HG02623 (cell line): ENCODE results near the gene DIAPH2.

Experiments
- ATAC-seq: cut with Tn5 transposase; IDR thresholded peaks from one replicate; pipeline ENCODE4 v1.9.1; 2021; ENCODE audit warnings: moderate library complexity; ENCODE audit not compliant: unreplicated experiment

The DIAPH2 gene

GRCh38 chrX:97030947-97031346, 346.3 kb downstream of the DIAPH2 start:
- no peak for ATAC-seq

GRCh38 chrX:97039363-97040029, 354.9 kb downstream of the DIAPH2 start:
- peak; percentile 92 for ATAC-seq

DNA sequence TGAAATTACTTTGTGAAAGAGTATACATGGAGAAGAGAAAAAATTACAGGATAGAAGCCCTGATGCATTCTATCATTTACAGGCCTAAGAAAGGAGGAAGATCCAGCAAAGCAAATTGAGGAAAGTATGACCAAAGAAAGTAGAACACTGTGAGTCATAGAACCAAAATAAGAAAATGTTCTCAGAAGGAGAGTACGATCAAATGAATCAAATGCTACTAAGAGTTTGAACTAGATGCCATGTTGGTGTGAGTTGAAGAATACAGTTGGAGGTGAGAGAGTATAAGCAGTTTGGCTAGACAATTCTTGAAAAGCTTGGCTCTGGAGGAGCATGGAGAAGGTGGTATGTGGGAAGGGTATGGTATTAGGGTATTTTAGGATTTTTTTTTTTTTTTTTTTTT, 360.8 kb downstream of the DIAPH2 start:
- no peak for ATAC-seq

- ATAC-seq: no peak
Observed at GRCh38 chrX:97046867-97047266, 362.2 kb downstream of the DIAPH2 start.

GRCh38 chrX:97050392-97050791, 365.8 kb downstream of the DIAPH2 start:
- no peak for ATAC-seq

DNA sequence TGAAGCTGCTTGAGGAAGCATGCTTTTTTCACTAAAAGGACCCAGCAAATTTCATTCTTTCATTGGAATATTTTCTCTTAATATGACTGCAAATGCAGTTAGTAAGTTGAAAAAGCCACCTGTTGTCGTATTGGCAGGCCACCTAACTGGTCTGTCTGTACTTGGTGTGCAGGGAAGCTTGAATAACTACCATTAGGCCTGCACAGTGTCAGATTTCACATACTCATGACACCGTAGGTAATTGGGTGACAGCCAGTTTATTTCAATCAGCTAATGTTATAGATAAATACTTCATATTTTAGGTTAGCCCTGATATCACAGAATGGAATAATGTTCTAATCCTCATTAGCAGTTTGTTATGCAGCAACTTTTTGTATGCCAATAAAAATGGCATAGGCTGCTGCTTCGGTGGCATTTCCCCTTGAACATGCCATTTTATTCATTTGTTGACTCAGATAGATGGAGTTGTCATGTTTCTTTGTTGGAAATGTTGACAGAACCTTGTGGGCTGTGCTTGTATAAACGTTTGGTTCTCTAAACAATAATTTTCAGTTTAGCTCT, 372.8 kb downstream of the DIAPH2 start:
- ATAC-seq: no peak

- ATAC-seq: no peak
Observed at GRCh38 chrX:97060020-97060419, 375.4 kb downstream of the DIAPH2 start.

DNA sequence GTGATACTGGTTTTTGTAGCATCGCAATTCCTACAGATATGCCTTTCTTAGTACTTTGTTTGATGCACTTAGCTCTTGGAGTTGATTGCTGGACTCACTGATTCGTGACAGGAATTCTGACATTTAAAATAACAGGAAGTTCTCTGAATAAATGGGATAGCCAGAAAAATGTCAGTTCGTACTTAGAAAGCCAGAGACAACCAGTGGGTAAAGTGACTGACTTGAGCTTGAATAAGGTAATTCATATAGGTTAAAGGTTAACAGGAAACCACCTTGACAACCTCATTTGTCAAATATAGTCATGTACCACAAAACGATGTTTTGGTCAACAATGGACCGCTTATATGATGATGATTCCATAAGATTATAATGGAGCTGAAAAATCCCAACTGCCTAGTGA, 380.4 kb downstream of the DIAPH2 start:
- ATAC-seq: no peak

DNA sequence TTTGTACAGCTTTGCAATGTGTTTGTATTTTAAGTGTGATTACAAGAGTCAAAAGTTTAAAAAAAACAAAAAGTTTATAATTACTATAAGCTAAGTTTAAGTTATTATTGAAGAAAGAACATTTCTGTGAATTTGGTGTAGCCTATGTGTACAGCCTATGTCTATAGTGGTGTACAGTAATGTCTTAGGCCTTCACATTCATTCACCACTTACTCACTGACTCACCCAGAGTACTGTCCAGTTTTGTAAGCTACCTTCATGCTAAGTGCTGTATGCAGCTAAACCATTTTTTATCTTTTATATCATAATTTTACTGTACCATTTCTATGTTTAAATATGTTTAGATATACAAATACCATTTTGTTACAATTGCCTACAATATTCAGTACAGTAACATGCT, 381.3 kb downstream of the DIAPH2 start:
- no peak for ATAC-seq

- no peak for ATAC-seq
Observed at GRCh38 chrX:97066381-97066780, 381.7 kb downstream of the DIAPH2 start.

- ATAC-seq: no peak
Observed at GRCh38 chrX:97070346-97070745, 385.7 kb downstream of the DIAPH2 start.

GRCh38 chrX:97074400-97074799, 389.8 kb downstream of the DIAPH2 start:
- ATAC-seq: no peak

GRCh38 chrX:97089116-97089515, 404.5 kb downstream of the DIAPH2 start:
- ATAC-seq: no peak

DNA sequence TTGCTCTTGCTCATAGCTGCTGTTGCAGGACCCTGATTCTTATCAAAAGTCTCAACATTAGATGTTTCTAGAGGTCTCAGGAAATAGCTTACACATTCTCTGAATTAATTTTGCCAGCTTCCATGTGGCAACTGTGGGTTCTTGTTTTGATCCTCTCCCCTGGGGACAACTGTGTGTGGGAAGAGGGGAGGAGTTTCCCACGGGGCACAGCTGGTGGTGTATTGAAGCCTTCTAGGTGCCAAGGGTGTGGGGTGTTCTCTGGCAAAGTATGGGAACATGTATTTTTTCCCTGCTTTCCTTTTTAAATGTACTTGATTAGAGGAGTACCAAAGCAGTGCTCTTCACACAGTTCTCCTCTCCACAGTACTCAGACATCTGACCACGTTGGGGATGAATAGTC, 411.7 kb downstream of the DIAPH2 start:
- no peak for ATAC-seq

DNA sequence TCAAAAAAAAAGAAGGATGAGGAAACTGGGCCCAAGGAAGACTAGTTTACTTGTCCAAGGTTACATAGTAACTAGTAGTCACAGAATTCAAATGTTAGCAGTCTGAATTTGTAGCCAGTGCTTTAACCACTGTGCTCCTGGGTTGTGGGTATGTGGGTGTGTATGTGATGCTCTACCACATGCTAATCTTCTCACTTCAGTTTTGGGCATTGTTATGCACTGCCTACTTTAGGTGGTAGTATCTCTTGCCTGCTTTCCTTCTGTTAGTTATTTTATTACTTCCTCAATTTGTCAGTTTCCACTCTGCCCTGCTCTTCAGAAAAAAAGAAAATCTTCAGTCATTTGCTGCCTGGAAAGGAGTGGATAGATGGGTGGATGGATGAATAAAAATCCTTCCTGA, 418.3 kb downstream of the DIAPH2 start:
- no peak for ATAC-seq

DNA sequence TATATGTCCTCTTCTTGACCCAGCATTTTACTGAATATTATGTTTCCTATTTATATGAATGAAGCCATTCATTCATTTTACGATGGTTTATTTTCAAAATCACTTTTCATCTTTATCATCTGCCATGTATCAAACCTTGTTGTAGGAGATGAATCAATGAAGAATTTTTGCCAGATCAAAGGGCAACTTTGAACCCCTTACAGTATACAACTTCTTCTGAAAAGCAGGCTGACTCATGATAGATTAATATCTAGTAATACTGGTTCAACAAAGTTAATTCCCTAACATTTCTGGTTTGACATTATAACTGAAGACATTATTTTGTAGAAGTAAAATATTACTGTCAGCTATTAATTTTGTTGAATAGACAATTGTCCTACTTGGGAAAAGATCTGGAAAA, 425.1 kb downstream of the DIAPH2 start:
- no peak for ATAC-seq

- ATAC-seq: no peak
Observed at GRCh38 chrX:97117572-97117971, 432.9 kb downstream of the DIAPH2 start.

DNA sequence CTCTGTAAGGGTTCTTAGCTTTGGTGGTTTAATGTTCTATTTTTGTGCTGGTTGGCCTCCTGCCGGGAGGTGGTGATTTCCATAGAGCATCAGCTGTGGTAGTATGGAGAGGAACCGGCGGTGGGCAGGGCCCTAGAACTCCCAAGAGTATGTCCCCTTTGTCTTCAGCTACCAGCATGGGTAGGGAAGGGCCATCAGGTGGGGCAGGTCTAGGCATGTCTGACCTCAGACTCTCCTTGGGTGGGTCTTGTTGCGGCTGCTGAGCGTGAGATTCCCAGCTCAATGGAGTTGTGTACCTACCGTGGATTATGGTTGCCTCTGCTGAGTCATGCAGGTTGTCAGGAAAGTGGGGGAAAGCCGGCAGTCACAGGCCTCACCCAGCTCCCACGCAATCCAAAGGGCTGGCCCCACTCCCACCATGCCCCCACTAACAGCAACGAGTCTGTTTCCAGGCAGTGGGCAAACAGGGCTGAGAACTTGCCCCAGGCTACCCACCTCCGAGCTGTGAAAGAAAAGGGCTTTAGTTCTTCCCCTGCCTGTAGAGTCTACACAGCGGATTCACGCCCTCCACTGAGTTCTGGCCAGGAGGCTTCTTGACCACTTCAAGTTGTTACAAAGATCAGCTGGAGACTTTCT, 434.9 kb downstream of the DIAPH2 start:
- ATAC-seq: no peak

- ATAC-seq: no peak
Observed at GRCh38 chrX:97123001-97123400, 438.4 kb downstream of the DIAPH2 start.

GRCh38 chrX:97126020-97126419, 441.4 kb downstream of the DIAPH2 start:
- ATAC-seq: no peak

GRCh38 chrX:97132664-97133415, 448.2 kb downstream of the DIAPH2 start:
- no peak for ATAC-seq

- ATAC-seq: no peak
Observed at GRCh38 chrX:97145934-97146333, 461.3 kb downstream of the DIAPH2 start.
